ACHN (cell line): ENCODE results near the gene EPHB3.

Source experiments
- DNase-seq: peaks from one replicate; pipeline ENCODE4 v3.0.0-alpha.2; 2015
- in situ Hi-C: cut with HindIII; loops from 2 replicates; pipeline ENCODE4 v1.10.0; 2017; ENCODE audit warnings: low sequenced_read_pairs, low pct_ligation_motif_present, low pct_unique_long_range_greater_than_20kb

The EPHB3 gene

DNA sequence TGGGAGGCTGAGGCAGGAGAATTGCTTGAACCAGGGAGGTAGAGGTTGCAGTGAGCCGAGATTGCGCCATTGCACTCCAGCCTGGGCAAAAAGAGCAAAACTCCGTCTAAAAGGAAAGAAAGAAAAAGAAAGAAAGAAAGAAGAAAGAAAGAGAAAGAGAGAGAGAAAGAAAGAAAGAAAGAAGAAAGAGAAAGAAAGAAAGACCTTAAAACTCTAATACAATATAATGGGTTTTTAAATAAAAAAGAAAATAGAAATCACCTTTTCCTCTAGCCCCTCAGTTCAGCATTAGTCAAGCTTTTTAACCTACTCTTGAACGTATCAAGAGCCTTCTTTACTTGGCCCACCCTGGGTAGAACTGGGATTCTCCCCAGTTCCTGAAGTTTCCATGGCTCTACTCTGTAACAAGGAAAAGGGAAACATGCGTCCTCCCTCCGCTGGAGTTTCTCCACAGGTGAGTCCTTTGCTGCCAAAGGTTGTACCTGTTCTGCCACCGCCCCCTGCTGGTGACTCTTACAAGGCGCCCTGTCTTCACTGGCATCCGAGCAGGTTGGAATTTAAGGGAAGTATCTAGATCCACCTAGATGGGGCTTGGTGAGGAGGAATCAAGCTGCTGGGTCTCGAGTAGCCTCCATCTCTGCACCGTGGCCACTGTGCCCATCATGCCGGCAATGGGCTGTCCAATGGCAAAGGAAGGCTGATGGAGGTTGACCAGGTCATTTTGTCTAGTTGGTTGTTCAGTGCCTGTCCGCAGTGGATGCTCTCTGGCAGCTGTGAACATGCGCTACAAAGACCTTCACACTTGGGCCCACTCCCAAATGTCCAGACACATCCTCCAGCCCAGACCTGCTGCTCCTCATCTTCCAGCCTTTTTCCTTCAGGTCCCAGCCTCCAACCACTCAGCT, 20.6 kb upstream of the EPHB3 start:
- peak; percentile 44 for DNase-seq
- in situ Hi-C loops = loop anchor here (25.0 kb wide), 1 partner anchor 179 kb away; the partner anchor contains the start of genes CLCN2 and POLR2H

- DNase-seq = no peak
- in situ Hi-C loops = loop anchor here (25.0 kb wide), 1 partner anchor 180 kb away; the partner anchor contains the start of genes CLCN2 and POLR2H
Measured at GRCh38 chr3:184541886-184542562, 19.6 kb upstream of the EPHB3 start.

GRCh38 chr3:184542577-184542976, 19.0 kb upstream of the EPHB3 start:
- no peak for DNase-seq
- in situ Hi-C loops = loop anchor here (25.0 kb wide), 1 partner anchor 180 kb away; the partner anchor contains the start of genes CLCN2 and POLR2H

DNA sequence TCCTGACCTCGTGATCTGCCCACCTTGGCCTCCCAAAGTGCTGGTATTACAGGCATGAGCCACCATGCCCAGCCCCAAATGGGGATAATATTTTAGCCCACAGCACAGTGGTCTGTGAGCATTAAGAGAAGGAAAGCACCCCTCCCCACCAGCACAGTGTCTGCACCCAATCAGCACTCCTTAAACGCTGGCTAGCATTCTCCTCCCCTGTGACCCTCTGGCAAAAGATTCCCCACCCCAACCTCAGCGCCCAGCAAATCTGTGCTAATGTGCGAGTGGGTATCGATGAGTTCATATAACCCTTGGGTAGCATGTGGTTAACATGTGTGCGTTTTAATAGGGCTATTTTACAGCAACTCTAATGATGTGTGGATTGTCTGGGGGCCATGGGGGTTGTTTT, 18.3 kb upstream of the EPHB3 start:
- DNase-seq = no peak
- in situ Hi-C loops = loop anchor here (25.0 kb wide), 1 partner anchor 181 kb away; the partner anchor contains the start of genes CLCN2 and POLR2H

DNA sequence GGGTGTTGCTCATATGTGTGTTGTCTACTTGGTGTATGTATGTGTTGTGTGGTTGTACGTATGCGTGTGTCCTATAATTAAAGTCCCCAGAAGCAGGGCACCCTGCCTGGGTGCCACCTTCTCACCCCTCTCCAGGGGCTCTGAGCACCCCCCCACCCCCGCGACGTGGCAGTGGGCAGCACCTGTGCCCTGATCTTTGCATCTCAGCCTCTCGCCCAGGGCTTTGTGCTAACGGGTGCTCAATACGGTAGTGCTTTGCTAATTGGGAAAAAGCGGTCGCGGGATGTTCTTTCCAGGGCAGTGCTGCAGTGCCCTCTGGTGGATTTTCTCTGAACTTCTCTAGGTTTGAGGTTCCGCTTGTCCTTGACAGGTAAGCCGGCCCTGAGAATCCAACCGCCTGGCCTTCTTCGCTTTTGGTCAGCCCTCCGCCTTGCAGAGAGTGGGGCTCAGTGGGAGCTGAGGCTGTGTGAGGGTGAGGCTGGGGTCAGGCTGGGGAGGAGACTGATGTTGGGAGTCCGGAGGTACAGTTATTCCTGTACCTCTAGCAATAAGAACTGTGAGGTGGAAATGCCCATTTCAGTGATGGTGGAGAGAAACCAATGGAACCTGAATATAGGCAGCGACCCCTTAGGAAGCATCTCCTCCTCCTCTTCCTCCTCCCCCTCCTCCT, 17.6 kb upstream of the EPHB3 start:
- peak; percentile 83 for DNase-seq
- in situ Hi-C loops = loop anchor here (25.0 kb wide), 1 partner anchor 182 kb away; the partner anchor contains the start of genes CLCN2 and POLR2H

GRCh38 chr3:184544513-184544861, 17.1 kb upstream of the EPHB3 start:
- no peak for DNase-seq
- in situ Hi-C loops = loop anchor here (25.0 kb wide), 1 partner anchor 182 kb away; the partner anchor contains the start of genes CLCN2 and POLR2H

GRCh38 chr3:184545769-184546168, 15.8 kb upstream of the EPHB3 start:
- DNase-seq = no peak
- in situ Hi-C loops = loop anchor here (25.0 kb wide), 1 partner anchor 183 kb away; the partner anchor contains the start of genes CLCN2 and POLR2H

- in situ Hi-C loops = loop anchor here (25.0 kb wide), 1 partner anchor 184 kb away; the partner anchor contains the start of genes CLCN2 and POLR2H
- no peak for DNase-seq
Measured at GRCh38 chr3:184546252-184546651, 15.3 kb upstream of the EPHB3 start.

DNA sequence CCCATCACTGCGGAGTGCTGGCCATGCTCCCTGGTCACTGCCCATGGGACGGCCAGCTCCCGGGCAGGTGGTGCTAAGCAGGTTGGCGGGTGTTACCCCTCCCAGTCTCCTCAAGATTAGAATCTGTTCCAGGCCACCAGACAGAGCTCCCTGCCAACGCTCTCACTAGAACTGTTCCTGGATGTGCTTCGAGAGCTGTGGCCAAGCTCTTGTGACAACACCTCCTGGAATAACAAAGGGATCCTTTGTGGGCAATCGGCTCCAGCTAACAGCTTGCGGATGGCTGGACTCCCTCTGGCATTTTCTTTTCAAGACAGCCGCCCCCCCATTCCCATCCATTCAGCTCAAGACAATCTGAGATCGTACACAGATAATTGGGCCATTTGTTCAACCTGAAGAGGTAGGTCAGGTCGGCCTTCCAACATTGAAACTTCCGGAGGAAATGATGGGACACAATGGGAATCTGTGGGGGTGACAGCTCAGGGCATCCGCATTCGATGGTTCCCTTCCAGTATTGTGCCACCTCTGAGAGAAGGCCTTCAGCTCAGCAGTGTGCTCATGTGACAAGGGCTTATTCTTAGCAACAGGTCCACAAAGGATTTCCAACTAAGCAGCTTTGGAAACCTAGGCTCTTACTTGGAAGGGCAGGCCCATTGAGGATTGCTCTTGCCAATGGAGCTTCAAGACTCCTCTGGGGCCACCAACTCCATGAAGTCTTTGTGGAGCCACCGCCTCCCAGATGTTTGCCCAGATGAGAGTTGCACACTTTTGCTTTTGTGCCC, 11.6 kb upstream of the EPHB3 start:
- DNase-seq = no peak
- in situ Hi-C loops = loop anchor here (25.0 kb wide), 1 partner anchor 188 kb away; the partner anchor contains the start of genes CLCN2 and POLR2H

GRCh38 chr3:184551103-184551502, 10.5 kb upstream of the EPHB3 start:
- in situ Hi-C loops = no loop called here
- DNase-seq = no peak

GRCh38 chr3:184551614-184552256, 9.8 kb upstream of the EPHB3 start:
- in situ Hi-C loops = no loop called here
- no peak for DNase-seq

- DNase-seq = no peak
Measured at GRCh38 chr3:184552296-184552695, 9.3 kb upstream of the EPHB3 start.

GRCh38 chr3:184552863-184553262, 8.7 kb upstream of the EPHB3 start:
- no peak for DNase-seq
- in situ Hi-C loops = no loop called here

More at GRCh38 chr3:184552296-184552695, 9.3 kb upstream of the EPHB3 start:
- in situ Hi-C loops = no loop called here

- no peak for DNase-seq
- in situ Hi-C loops = no loop called here
Measured at GRCh38 chr3:184553385-184553784, 8.2 kb upstream of the EPHB3 start.

GRCh38 chr3:184554461-184554860, 7.1 kb upstream of the EPHB3 start:
- no peak for DNase-seq
- in situ Hi-C loops = no loop called here

- no peak for DNase-seq
- in situ Hi-C loops = no loop called here
Measured at GRCh38 chr3:184556582-184557347, 4.8 kb upstream of the EPHB3 start.
